ENCODE measurements around the gene LRRC34.

- TF ChIP-seq CTCF (conservative IDR thresholded peaks at IDR 0.05; ENCODE audit: low read depth, low read length), result no peak
- no peak for TF ChIP-seq EZH2 (IDR thresholded peaks at IDR 0.05; ENCODE audit: low read length, unreplicated experiment)
Measured at GRCh38 chr3:169759256-169759655, 53.4 kb downstream of the LRRC34 start.
